Gastrocnemius medialis (tissue), 4 donors: ENCODE results near the gene ATF7IP2. TPM values are rescaled to one million over a fixed set of nuclear protein-coding genes. Genes with fewer than 3 reads are reported as not detected.

Experiments used
- ATAC-seq, 2 donors: fragments of 150-250 bp; one replicate each; pipeline ENCODE4 v1.9.1; 2016
- DNase-seq, 2 donors: peaks; one replicate each; pipeline ENCODE4 v3.0.0-alpha.2; 2019
- H3K27ac ChIP-seq, 4 donors: fragments of 200-600 bp; sonication (generic); 1 replicate in 1 of 4; 2 replicates in 3 of 4; pipeline ENCODE4 v1.5.1; 2016 to 2018; ENCODE audit warnings: mild to moderate bottlenecking in 2 of 4, moderate library complexity in 1 of 4
- H3K27me3 ChIP-seq, 3 donors: fragments of 200-600 bp; sonication (generic) in 2 of 3; 1 replicate in 1 of 3; 2 replicates in 2 of 3; pipeline versions ENCODE4 v1.5.1 to v1.6.0; 2016 to 2019; ENCODE audit warnings: mild to moderate bottlenecking in 1 of 3, moderate library complexity in 1 of 3
- H3K36me3 ChIP-seq, 2 donors: fragments of 200-600 bp; sonication (generic) in 1 of 2; one replicate each; pipeline ENCODE4 v1.5.1; 2017 to 2018
- H3K4me1 ChIP-seq, 2 donors: fragments of 200-600 bp; sonication (generic) in 1 of 2; one replicate each; pipeline ENCODE4 v1.5.1; 2016 to 2017; ENCODE audit warnings: mild to moderate bottlenecking in 2 of 2
- H3K4me3 ChIP-seq, 4 donors: fragments of 200-600 bp; sonication (generic) in 3 of 4; 1 replicate in 1 of 4; 2 replicates in 3 of 4; pipeline ENCODE4 v1.5.1; 2016 to 2019; ENCODE audit warnings: mild to moderate bottlenecking in 2 of 4
- H3K9me3 ChIP-seq, 3 donors: fragments of 200-600 bp; sonication (generic) in 2 of 3; 1 replicate in 1 of 3; 2 replicates in 2 of 3; pipeline ENCODE4 v1.5.1; 2016 to 2019
- CTCF ChIP-seq, 5 experiments: fragments of 450-650 bp in 3 of 5; fragments of 200-600 bp in 2 of 5; sonication (generic) in 2 of 5; IDR thresholded peaks in 4 of 5; conservative IDR thresholded peaks in 1 of 5; 1 replicate in 4 of 5; 2 replicates in 1 of 5; pipeline ENCODE4 v1.5.1; 2016 to 2019; ENCODE audit warnings: antibody characterized with exemption in 5 of 5, mild to moderate bottlenecking in 3 of 5, moderate library complexity in 3 of 5
- POLR2A ChIP-seq, 2 donors: fragments of 450-650 bp; IDR thresholded peaks; one replicate each; pipeline ENCODE4 v1.6.1; 2017; ENCODE audit warnings: antibody characterized with exemption in 2 of 2, mild to moderate bottlenecking in 2 of 2, moderate library complexity in 2 of 2
- in situ Hi-C, 4 donors: fragments of 200-750 bp; cut with MboI; loops; one replicate each; pipeline versions ENCODE4 v1.15.0 to v1.8.0; 2017; ENCODE audit warnings: low sequenced_read_pairs in 4 of 4
- intact Hi-C: fragments of 100-400 bp; cut with DNase I; formaldehyde crosslinking; loops from one replicate; pipeline ENCODE4 v1.15.1; 2023; ENCODE audit warnings: low total_unique reads
- total RNA-seq, 4 donors: library from RNA; depleted of rRNA; stranded (reverse); fragments of >200 nt; gene quantifications; one replicate each; pipeline versions ENCODE4 v1.1.0 to v1.2.3, GENCODE V29; 2016

ATF7IP2 gene
- total RNA-seq, 4 donors from 2014 or later, result 0.73 to 2.5 (median 1.3) TPM

- Histone ChIP-seq H3K4me3 (no peak overlapping the region), H3K36me3 (no peaks in the 10 kb centered on the region), H3K4me1 (peaks cover 18 to 20% of the 10 kb centered on the region in 2 donors), H3K27me3 (no peaks in the 10 kb centered on the region), H3K27ac (no peak overlapping the region), H3K9me3 (no peaks in the 10 kb centered on the region)
- no peak for ATAC-seq
- intact Hi-C loops, result no loop called here
- TF ChIP-seq POLR2A (IDR thresholded peaks at IDR 0.05), result no peak
- in situ Hi-C loops, result loop anchor here (5.0 to 25.0 kb wide), 7 partner anchors 56 to 1956 kb away; no protein-coding TSS in a partner anchor
- DNase-seq, result no peak
Measured at GRCh38 chr16:10518479-10519041, 132.7 kb downstream of the ATF7IP2 start.

- TF ChIP-seq POLR2A (IDR thresholded peaks at IDR 0.05) (no peak), CTCF (IDR thresholded peaks at IDR 0.05 in 4 of 5, conservative IDR thresholded peaks at IDR 0.05 in 1 of 5) (no peak)
- ATAC-seq (no peak), DNase-seq (no peak)
- Histone ChIP-seq H3K9me3 (no peaks in the 10 kb centered on the region), H3K27ac (no peak overlapping the region), H3K27me3 (no peaks in the 10 kb centered on the region), H3K36me3 (no peaks in the 10 kb centered on the region), H3K4me1 (peaks cover 12 to 13% of the 10 kb centered on the region in 2 donors), H3K4me3 (no peak overlapping the region)
- intact Hi-C loops (no loop called here), in situ Hi-C loops (loop anchor here (5.0 to 25.0 kb wide), 7 partner anchors 56 to 1957 kb away; no protein-coding TSS in a partner anchor)
Measured at GRCh38 chr16:10519297-10519696, 133.4 kb downstream of the ATF7IP2 start.

GRCh38 chr16:10519929-10520868, 134.3 kb downstream of the ATF7IP2 start:
- ATAC-seq, result peak in 1 of 2 donors; percentile 34
- in situ Hi-C loops, result loop anchor here (5.0 to 25.0 kb wide), 8 partner anchors 55 to 1958 kb away; no protein-coding TSS in a partner anchor

GRCh38 chr16:10520869-10521578, 135.2 kb downstream of the ATF7IP2 start:
- Histone ChIP-seq H3K36me3 (no peaks in the 10 kb centered on the region), H3K27me3 (no peaks in the 10 kb centered on the region), H3K4me1 (no peaks in the 10 kb centered on the region), H3K9me3 (no peaks in the 10 kb centered on the region), H3K4me3 (no peak overlapping the region), H3K27ac (no peak overlapping the region)
- no peak for DNase-seq
- in situ Hi-C loops, result loop anchor here (5.0 to 25.0 kb wide), 5 partner anchors 54 to 1959 kb away; no protein-coding TSS in a partner anchor
- no peak for TF ChIP-seq CTCF (IDR thresholded peaks at IDR 0.05 in 4 of 5, conservative IDR thresholded peaks at IDR 0.05 in 1 of 5)
- TF ChIP-seq POLR2A (IDR thresholded peaks at IDR 0.05), result no peak
- no peak for ATAC-seq
- intact Hi-C loops, result loop anchor here (2.0 kb wide), 1 partner anchor 58 kb away; no protein-coding TSS in a partner anchor

More at GRCh38 chr16:10519929-10520868, 134.3 kb downstream of the ATF7IP2 start:
- Histone ChIP-seq H3K27ac (no peak overlapping the region), H3K4me1 (peaks cover 3 to 4% of the 10 kb centered on the region in 2 donors), H3K4me3 (no peak overlapping the region), H3K9me3 (no peaks in the 10 kb centered on the region), H3K27me3 (no peaks in the 10 kb centered on the region), H3K36me3 (no peaks in the 10 kb centered on the region)
- DNase-seq, result no peak
- intact Hi-C loops, result loop anchor here (2.0 kb wide), 1 partner anchor 59 kb away; no protein-coding TSS in a partner anchor
- TF ChIP-seq CTCF (IDR thresholded peaks at IDR 0.05 in 4 of 5, conservative IDR thresholded peaks at IDR 0.05 in 1 of 5), result no peak
